ENCODE measurements around the gene THEMIS. TPM values are rescaled to one million over a fixed set of nuclear protein-coding genes. Genes with fewer than 3 reads are reported as not detected.

The THEMIS gene
- total RNA-seq, 2 experiments from 2014 or later, result 79.5 to 80.1 TPM

DNA sequence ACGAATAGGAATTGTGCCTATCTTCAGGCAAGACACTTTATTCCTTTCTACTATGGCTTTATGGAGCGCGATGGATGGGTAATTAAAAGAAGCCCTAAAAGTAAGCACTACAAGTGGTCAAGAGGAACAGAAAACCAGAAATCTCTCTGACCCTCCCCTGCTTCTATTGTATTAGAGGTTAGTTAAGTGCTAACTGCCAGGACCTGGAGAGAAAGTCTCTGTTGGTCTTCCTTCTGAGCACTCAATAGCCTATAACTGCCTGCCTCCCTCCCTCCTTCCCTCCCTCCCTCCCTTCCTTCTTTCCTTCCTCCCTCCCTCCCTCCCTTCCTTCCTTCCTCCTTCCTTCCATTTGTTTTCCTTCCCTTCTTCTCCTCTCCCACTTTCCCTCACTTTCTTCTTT is 190.2 kb downstream of the THEMIS start:
- Mint-ChIP-seq H3K4me3 (no peak overlapping the region), H3K27me3 (no peaks in the 10 kb centered on the region), H3K27ac (no peak overlapping the region), H3K9me3 (peaks cover 9% of the 10 kb centered on the region), H3K4me1 (ENCODE audit: low read depth) (peaks cover 6% of the 10 kb centered on the region), H3K36me3 (ENCODE audit: low read depth) (peaks cover 60% of the 10 kb centered on the region)
- ATAC-seq (no peak), DNase-seq (no peak)
- TF ChIP-seq, protein P1, sequence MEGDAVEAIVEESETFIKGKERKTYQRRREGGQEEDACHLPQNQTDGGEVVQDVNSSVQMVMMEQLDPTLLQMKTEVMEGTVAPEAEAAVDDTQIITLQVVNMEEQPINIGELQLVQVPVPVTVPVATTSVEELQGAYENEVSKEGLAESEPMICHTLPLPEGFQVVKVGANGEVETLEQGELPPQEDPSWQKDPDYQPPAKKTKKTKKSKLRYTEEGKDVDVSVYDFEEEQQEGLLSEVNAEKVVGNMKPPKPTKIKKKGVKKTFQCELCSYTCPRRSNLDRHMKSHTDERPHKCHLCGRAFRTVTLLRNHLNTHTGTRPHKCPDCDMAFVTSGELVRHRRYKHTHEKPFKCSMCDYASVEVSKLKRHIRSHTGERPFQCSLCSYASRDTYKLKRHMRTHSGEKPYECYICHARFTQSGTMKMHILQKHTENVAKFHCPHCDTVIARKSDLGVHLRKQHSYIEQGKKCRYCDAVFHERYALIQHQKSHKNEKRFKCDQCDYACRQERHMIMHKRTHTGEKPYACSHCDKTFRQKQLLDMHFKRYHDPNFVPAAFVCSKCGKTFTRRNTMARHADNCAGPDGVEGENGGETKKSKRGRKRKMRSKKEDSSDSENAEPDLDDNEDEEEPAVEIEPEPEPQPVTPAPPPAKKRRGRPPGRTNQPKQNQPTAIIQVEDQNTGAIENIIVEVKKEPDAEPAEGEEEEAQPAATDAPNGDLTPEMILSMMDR (IDR thresholded peaks at IDR 0.05), result no peak
- CTCF ChIA-PET, result interaction anchor here (0.9 kb wide), 1 partner anchor 27 kb away, joined by 3 read pairs; no protein-coding TSS in a partner anchor
- intact Hi-C loops (cut with micrococcal nuclease), result no loop called here
- POLR2A ChIA-PET, result no interaction called here

DNA sequence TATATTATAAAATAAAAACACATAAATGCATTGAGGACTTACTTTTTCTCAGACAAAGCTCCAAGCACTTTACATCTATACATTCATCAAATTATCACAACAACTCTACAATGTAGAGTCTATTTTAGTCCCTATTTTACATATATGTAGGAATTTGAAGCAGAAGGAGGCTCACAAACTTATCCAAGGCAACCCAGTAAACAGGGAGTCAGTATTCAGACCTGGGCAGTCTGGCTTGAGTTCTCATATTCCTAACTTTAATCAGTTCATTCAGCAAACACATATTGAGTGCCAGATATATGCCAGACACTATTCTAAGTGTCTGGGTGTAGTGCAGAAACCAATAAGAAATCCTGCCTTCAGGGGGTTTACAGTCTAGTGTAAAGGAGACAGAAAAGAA is 194.6 kb downstream of the THEMIS start:
- Mint-ChIP-seq H3K4me3 (no peak overlapping the region), H3K4me1 (ENCODE audit: low read depth) (no peaks in the 10 kb centered on the region), H3K27ac (no peak overlapping the region), H3K27me3 (no peaks in the 10 kb centered on the region), H3K9me3 (peaks cover 22% of the 10 kb centered on the region), H3K36me3 (ENCODE audit: low read depth) (peaks cover 63% of the 10 kb centered on the region)
- POLR2A ChIA-PET, result no interaction called here
- CTCF ChIA-PET, result no interaction called here
- ATAC-seq (no peak), DNase-seq (no peak)
- intact Hi-C loops (cut with micrococcal nuclease), result no loop called here
- TF ChIP-seq, protein P1 (IDR thresholded peaks at IDR 0.05), result no peak

DNA sequence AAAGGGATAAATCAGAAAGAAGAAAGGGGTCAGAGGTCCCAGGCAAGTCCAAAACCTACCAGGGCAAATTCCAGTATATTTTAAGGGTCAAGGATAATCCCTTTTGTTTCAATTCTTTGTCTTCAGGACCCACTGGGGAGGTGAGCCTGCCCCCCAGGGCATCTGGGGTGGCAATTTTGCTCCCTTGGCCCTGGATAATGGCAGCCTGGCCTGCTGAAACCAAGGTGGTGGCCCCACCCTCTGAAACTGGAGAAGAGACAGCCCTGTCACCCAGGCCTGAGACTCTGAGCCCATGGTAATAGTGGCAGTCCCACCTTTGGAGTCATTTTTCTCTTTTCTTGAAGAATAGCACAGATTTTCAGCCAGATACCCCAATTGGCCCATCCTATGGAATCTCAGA is 205.8 kb downstream of the THEMIS start:
- CTCF ChIA-PET, result no interaction called here
- H3K4me3 Mint-ChIP-seq, result no peak overlapping the region
- TF ChIP-seq, protein P1 (IDR thresholded peaks at IDR 0.05), result no peak
- no peaks in the 10 kb centered on the region for H3K27me3 Mint-ChIP-seq
- H3K4me1 Mint-ChIP-seq (ENCODE audit: low read depth), result no peaks in the 10 kb centered on the region
- no peak for ATAC-seq
- POLR2A ChIA-PET, result no interaction called here
- no peak overlapping the region for H3K27ac Mint-ChIP-seq
- DNase-seq, result no peak
- intact Hi-C loops (cut with micrococcal nuclease), result no loop called here
- no peaks in the 10 kb centered on the region for H3K9me3 Mint-ChIP-seq
- peaks cover 43% of the 10 kb centered on the region for H3K36me3 Mint-ChIP-seq (ENCODE audit: low read depth)

DNA sequence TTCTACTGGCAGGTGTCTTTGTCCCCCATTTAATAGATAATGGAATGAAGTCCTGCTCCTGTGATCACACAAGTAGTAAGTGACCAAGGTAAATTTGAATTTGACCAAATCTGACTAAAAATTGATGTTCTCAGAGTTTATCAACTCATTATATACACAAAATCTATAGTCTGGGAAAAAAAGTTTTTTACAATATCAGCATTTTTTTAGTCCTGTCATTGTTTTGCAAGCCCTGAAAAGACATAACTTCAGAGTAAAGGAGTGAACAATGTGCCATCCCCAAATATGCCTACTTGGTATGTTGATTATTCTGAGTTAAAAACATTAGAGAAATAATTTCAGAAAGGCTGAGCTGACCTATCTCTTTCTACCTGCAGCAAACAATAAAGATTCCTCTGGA is 209.7 kb downstream of the THEMIS start:
- peaks cover 46% of the 10 kb centered on the region for H3K36me3 Mint-ChIP-seq (ENCODE audit: low read depth)
- intact Hi-C loops (cut with micrococcal nuclease), result no loop called here
- ATAC-seq, result no peak

DNA sequence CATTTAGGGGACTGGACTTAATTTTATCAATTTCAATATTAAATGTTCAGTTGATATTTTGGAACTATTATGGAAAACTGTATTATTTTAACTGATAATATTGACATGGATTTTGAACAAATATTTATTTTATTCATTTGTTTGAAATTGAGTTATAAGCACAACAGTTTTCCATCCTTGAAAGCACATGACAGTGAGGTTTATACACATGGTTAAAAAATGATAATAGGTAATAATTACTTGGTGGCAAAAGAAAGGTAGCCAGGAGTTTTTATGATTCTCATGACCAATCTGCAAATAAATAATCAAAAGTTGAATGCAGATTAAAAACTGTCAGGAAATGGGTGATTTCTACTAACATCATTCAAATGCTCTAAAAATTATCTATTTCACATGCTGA is 210.3 kb downstream of the THEMIS start:
- no peak for DNase-seq
- Mint-ChIP-seq H3K36me3 (ENCODE audit: low read depth) (peaks cover 43% of the 10 kb centered on the region), H3K4me3 (no peak overlapping the region), H3K27ac (no peak overlapping the region), H3K27me3 (no peaks in the 10 kb centered on the region), H3K4me1 (ENCODE audit: low read depth) (no peaks in the 10 kb centered on the region), H3K9me3 (peaks cover 24% of the 10 kb centered on the region)
- no peak for ATAC-seq
- POLR2A ChIA-PET, result no interaction called here
- intact Hi-C loops (cut with micrococcal nuclease), result no loop called here
- TF ChIP-seq, protein P1 (IDR thresholded peaks at IDR 0.05), result no peak
- CTCF ChIA-PET, result no interaction called here

More for the DNA sequence above, 209.7 kb downstream of the THEMIS start:
- no peak for DNase-seq
- no peaks in the 10 kb centered on the region for H3K4me1 Mint-ChIP-seq (ENCODE audit: low read depth)
- no peak overlapping the region for H3K27ac Mint-ChIP-seq
- ChIA-PET CTCF (interaction anchor here (0.7 kb wide), 1 partner anchor 8 kb away, joined by 3 read pairs; no protein-coding TSS in a partner anchor), POLR2A (no interaction called here)
- TF ChIP-seq, protein P1 (IDR thresholded peaks at IDR 0.05), result no peak
- no peak overlapping the region for H3K4me3 Mint-ChIP-seq
- peaks cover 19% of the 10 kb centered on the region for H3K9me3 Mint-ChIP-seq
- H3K27me3 Mint-ChIP-seq, result no peaks in the 10 kb centered on the region
